Measurements from ENCODE around the gene INSIG2. TPM values are rescaled to one million over a fixed set of nuclear protein-coding genes. Genes with fewer than 3 reads are reported as not detected.

The INSIG2 gene
- total and polyA plus RNA-seq, 2 experiments from 2014 or later = 8.1 to 15.1 TPM

- no peak for TF ChIP-seq POLR2AphosphoS5 (IDR thresholded peaks at IDR 0.05; ENCODE audit: low read depth)
- TF ChIP-seq REST (IDR thresholded peaks at IDR 0.05; ENCODE audit: unreplicated experiment) = no peak
- no peak for TF ChIP-seq CTCF (conservative IDR thresholded peaks at IDR 0.05; ENCODE audit: low read depth in 2 of 2)
- TF ChIP-seq JUNB (IDR thresholded peaks at IDR 0.05; ENCODE audit: unreplicated experiment) = no peak
- TF ChIP-seq ZNF114 (CRISPR knock-in tag; IDR thresholded peaks at IDR 0.05) = no peak
- TF ChIP-seq ETS1 (IDR thresholded peaks at IDR 0.05) = no peak
- TF ChIP-seq ZNF331 (CRISPR knock-in tag; IDR thresholded peaks at IDR 0.05; ENCODE audit: low read depth) = no peak
- no peak for TF ChIP-seq STAT1 (IDR thresholded peaks at IDR 0.05; ENCODE audit: unreplicated experiment)
- no peak for TF ChIP-seq ZNF462 (CRISPR knock-in tag; IDR thresholded peaks at IDR 0.05)
- TF ChIP-seq EZH2phosphoT487 (IDR thresholded peaks at IDR 0.05; ENCODE audit: unreplicated experiment) = no peak
- no peak for TF ChIP-seq NANOG (IDR thresholded peaks at IDR 0.05; ENCODE audit: borderline replicate concordance)
- no peak for TF ChIP-seq EZH2 (IDR thresholded peaks at IDR 0.05; ENCODE audit: low read depth, unreplicated experiment)
- TF ChIP-seq CREB1 (CRISPR knock-in tag; IDR thresholded peaks at IDR 0.05; ENCODE audit: low read depth) = no peak
Observed at GRCh38 chr2:118050386-118050785, 37.9 kb upstream of the INSIG2 start.

More at GRCh38 chr2:118050386-118050785, 37.9 kb upstream of the INSIG2 start:
- ATAC-seq (no peak), DNase-seq (ENCODE audit: low spot score) (no peak)
- Histone ChIP-seq H3K79me2 (replicated peaks; ENCODE audit: insufficient read depth) (no peaks in the 10 kb centered on the region), H3K27me3 (ENCODE audit: insufficient read depth) (no peaks in the 10 kb centered on the region), H3K9me2 (ENCODE audit: insufficient read depth) (no peaks in the 10 kb centered on the region), H3K36me3 (ENCODE audit: insufficient read depth) (no peaks in the 10 kb centered on the region), H3K27ac (ENCODE audit: low read depth) (no peak overlapping the region), H3K4me2 (no peak overlapping the region), H3K4me1 (ENCODE audit: insufficient read depth) (no peaks in the 10 kb centered on the region; the same call in 1 of the 2 replicates), H2AFZ (no peak overlapping the region), H3F3A (replicated peaks; ENCODE audit: low read depth) (no peaks in the 10 kb centered on the region), H3K4me3 (no peak overlapping the region), H4K20me1 (replicated peaks; ENCODE audit: insufficient read depth) (no peaks in the 10 kb centered on the region)
- Mint-ChIP-seq H3K27me3 (ENCODE audit: insufficient read depth, low read depth, poor library complexity) (no peaks in the 10 kb centered on the region), H3K9me3 (no peaks in the 10 kb centered on the region), H3K36me3 (ENCODE audit: low read depth) (no peaks in the 10 kb centered on the region), H3K4me1 (peaks cover 8% of the 10 kb centered on the region; the same call in 2 of the 3 replicates), H3K4me3 (no peak overlapping the region), H3K27ac (no peak overlapping the region)

All from GM23338 (cell line).